Astrocyte of the cerebellum (primary cell): Measurements from ENCODE around the gene PROX2.

ENCODE experiments used
- DNase-seq: peaks from one replicate; pipeline ENCODE4 v3.0.0-alpha.2; 2011; ENCODE audit warnings: low read depth
- H3K4me3 ChIP-seq: 2 replicates; pipeline ENCODE4 v1.5.1; 2011; ENCODE audit warnings: mild to moderate bottlenecking, low read depth, low read length, moderate library complexity
- in situ Hi-C: cut with HindIII; loops from 2 replicates; pipeline ENCODE4 v1.10.0; 2017; ENCODE audit warnings: low sequenced_read_pairs
- TF ChIP-seq, protein P1 (sequence below): IDR thresholded peaks from 2 replicates; pipeline ENCODE4 v1.5.1; 2012; ENCODE audit warnings: low read length, low read depth, moderate library complexity, mild to moderate bottlenecking; ENCODE audit errors: missing control alignments

The PROX2 gene, protein sequence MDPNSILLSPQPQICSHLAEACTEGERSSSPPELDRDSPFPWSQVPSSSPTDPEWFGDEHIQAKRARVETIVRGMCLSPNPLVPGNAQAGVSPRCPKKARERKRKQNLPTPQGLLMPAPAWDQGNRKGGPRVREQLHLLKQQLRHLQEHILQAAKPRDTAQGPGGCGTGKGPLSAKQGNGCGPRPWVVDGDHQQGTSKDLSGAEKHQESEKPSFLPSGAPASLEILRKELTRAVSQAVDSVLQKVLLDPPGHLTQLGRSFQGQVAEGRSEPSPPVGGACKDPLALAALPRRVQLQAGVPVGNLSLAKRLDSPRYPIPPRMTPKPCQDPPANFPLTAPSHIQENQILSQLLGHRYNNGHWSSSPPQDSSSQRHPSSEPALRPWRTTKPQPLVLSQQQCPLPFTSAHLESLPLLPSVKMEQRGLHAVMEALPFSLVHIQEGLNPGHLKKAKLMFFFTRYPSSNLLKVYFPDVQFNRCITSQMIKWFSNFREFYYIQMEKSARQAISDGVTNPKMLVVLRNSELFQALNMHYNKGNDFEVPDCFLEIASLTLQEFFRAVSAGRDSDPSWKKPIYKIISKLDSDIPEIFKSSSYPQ

DNA sequence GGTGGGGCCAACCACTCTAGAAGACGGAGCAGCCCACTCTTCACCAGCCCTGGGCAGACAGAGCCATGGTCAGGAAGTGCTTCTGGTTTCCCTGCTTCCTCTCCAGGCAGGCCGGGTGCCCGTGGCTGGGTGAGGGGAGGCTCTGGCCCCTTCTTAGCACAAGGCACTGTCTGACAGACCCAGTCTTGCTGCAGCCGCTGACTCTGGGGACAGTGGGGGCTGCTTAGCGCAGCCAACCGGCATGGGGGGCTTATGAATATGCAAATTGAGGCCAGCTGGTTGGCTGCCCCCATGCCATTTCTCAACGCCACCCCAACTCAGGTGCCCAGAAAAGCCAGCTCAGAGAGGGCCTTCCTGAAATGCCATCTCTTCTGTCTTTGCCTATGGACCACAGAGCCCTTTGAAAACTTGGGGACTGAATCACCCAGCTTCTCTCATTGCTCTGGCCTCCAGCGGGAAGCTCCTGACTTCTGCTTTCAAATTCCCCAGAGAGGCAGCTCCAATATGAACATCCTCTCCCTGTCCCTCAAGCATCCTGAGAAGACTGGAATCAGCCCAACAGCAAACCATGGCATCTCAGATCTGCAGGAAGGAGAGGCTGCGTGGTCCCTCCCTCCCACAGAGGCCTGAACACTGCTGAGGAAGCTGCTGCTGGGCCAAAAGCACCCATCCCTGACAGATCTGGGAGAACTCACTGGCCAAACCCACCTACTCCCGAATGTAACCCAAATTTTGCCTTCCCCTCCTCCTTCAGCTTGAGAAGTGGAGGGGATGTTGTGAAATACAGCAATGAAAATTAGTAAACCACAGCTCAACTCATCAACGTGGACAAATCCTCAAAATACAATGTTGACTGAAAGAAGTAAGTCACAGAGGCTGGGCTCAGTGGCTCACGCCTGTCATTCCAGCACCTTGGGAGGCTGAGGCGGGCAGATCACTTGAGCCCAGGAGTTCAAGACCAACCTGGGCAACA, at the start of gene PROX2:
Gene PROX2 (minus strand): TSS at position 205 of the 973 bp plus-strand sequence. CDS start 12,311 bp downstream, outside the sequence.
- DNase-seq: no peak
- TF ChIP-seq, protein P1, sequence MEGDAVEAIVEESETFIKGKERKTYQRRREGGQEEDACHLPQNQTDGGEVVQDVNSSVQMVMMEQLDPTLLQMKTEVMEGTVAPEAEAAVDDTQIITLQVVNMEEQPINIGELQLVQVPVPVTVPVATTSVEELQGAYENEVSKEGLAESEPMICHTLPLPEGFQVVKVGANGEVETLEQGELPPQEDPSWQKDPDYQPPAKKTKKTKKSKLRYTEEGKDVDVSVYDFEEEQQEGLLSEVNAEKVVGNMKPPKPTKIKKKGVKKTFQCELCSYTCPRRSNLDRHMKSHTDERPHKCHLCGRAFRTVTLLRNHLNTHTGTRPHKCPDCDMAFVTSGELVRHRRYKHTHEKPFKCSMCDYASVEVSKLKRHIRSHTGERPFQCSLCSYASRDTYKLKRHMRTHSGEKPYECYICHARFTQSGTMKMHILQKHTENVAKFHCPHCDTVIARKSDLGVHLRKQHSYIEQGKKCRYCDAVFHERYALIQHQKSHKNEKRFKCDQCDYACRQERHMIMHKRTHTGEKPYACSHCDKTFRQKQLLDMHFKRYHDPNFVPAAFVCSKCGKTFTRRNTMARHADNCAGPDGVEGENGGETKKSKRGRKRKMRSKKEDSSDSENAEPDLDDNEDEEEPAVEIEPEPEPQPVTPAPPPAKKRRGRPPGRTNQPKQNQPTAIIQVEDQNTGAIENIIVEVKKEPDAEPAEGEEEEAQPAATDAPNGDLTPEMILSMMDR: no peak
- no peak within 1 kb of the TSS for H3K4me3 ChIP-seq
- in situ Hi-C loops: no loop called here

DNA sequence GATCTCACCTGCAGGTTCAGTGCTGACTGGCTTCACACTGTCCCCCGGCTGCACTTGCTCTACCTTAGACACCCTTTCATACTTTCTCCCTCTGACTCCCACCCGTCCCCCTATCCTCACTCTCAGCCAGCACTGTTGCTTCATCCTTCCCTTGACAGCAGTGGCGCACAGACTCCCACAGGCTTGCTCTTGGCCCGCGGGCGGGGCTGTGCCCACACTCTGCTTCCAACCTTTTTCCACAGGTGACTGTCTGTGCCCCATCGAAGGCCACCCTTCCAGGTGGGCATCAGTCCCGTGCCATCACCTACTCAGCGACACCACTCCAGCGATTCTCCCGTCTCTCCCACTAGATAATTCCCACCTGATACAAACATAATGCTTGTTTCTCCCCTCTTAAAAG, 48.1 kb upstream of the PROX2 start:
- H3K4me3 ChIP-seq: no peak overlapping the region
- no peak for DNase-seq
- TF ChIP-seq, protein P1: no peak
- in situ Hi-C loops: loop anchor here (25.0 kb wide), 1 partner anchor 163 kb away; no protein-coding TSS in a partner anchor

DNA sequence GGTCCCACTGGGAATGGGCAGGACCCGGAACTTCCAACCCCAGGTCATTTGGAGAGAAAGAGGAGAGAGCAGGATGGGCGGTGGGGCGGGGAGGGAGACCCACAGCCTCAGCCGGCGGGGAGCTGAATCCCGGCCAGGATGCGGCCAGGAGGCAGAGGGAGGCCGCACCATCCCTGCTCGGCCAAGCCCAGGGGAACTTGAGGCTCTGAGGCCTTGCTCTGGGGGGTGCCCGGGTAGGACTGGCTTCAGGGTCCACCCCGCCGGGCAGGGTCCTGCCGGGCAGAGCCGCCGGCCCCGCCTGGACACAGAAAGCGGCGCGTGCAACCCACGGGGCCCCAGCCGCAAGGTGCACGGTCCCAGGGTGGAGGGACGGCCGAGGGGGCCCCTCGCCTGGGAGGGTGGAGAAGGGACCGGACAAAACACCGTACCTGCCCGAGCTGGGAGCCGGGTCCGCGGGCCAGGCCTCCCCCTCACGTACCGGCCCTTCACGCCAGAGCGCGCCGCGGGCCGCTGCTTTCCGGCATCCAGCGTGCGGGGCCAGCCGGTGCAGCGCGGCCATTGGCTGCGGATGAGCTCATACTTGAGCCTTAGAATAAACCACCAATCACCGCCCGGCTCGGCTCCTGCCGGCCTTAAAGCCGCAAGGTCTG, 46.9 kb upstream of the PROX2 start, which contains the start of gene RPS6KL1:
Gene RPS6KL1 (minus strand): TSS at position 509 of the 650 bp plus-strand sequence. CDS start 1,719 bp downstream, outside the sequence.
- in situ Hi-C loops: loop anchor here (25.0 kb wide), 1 partner anchor 164 kb away; no protein-coding TSS in a partner anchor
- peak; percentile 33 for DNase-seq
- peak within 1 kb of the TSS; percentile 46 for H3K4me3 ChIP-seq
- TF ChIP-seq, protein P1: no peak

DNA sequence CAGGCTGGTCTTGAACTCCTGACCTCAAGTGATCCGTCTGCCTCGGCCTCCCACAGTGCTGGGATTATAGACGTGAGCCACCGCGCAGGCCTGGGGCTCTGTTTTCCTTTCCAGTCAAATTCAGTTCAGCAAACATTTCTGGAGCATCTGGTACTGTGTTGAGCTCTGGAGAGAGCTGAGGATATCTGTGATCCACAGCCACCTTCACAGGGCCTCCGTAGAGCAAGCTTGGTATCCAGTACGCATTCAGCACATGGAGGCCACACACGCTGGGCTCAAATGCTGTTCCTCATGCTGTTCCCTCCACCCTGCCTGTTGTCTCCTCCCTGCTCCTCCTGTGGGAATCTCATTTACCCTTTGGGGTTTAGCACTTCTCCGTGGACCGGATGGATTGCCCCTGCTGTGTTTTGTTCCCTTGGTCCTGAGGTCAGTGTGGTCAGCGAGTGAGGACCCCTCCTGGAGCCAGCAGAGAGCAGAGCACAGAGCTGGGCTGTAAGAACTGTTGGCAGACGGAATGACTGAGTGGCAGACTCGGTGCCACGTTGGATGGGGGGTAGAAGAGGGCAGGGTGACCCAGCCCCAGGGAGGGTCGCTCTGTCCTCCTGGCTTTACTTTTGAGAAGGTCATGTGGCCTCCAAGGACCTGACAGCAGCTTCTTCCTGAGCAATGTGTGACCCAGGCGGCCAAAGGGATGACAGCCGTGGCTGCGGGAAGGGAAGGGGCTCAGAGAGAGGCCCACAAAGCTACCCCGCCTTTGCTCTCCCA, 46.2 kb upstream of the PROX2 start:
- in situ Hi-C loops: loop anchor here (25.0 kb wide), 1 partner anchor 165 kb away; no protein-coding TSS in a partner anchor
- DNase-seq: no peak
- TF ChIP-seq, protein P1: no peak
- peak overlapping the region; percentile 46 for H3K4me3 ChIP-seq

DNA sequence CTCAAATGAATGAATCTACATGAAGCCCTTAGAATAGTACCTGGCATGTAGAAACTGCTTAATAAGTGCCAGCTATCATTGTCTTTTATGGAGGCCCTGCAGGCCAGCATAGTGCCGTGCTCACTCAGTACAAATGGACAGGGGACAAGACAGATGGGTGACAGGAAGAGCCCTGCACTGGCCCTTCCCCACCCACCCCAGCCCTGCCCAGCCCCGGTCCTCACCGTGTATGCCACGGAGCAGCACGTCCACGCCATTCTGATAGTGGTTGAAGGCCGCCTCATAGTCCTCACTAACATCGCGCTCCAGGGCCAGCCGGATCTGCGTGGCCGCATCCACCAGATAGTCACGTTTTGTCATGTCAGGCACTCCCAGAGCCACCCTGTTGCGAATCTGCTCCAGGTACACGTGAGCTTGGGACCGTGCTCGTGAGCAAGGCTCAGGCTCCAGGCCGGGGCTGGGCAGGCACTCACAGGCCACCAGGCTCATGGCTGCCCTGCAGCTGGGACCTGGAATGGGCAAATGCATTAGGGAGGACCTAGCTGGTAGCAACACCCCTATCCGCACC, 45.2 kb upstream of the PROX2 start:
- DNase-seq: no peak
- TF ChIP-seq, protein P1: no peak
- no peak overlapping the region for H3K4me3 ChIP-seq
- in situ Hi-C loops: loop anchor here (25.0 kb wide), 1 partner anchor 166 kb away; no protein-coding TSS in a partner anchor
